ENCODE data around the gene AQP1. TPM values are rescaled to one million over a fixed set of nuclear protein-coding genes. Genes with fewer than 3 reads are reported as not detected.

The AQP1 gene
- polyA plus RNA-seq, 2 donors, result 28.9 to 49.8 TPM

DNA sequence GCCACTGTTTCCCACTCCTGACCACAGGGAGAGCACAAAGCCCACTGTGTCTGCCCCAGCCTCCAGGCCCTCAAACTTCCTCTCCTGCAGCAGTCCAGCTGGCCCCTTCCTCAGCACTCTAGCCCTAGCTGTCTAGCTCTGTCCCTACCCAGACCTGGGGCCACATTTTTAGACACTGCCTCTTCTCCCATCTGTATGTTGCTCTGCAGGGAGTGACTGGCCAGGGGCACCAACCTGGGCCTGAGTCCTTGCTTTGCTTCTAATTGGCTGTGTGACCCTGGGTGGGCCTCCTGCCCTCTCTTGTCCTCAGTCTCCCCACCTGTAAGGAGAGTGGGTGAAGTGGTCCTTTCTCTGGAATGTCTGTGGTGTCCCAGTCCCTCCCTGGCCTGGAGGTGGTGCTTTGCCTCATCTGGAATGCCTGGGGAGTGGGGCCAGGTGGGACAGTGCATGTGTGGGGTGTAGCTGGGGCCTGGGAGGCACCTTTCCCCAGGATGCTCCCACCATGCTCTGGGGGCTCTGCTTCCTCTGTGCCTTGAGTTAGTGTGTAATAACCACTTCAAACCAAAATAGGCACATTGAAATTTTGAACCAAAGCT is 25.1 kb downstream of the AQP1 start:
- H3K4me3 ChIP-seq (ENCODE audit: low read depth in 1 of 2, low read length in 2 of 2), result no peak overlapping the region
- no peak overlapping the region for H3K27ac ChIP-seq (ENCODE audit: low read depth in 2 of 2, low read length in 1 of 2)
- no peaks in the 10 kb centered on the region for H3K4me1 ChIP-seq (ENCODE audit: control insufficient read depth in 2 of 2, insufficient read depth in 2 of 2, low read length in 1 of 2)
- H3K27me3 ChIP-seq (ENCODE audit: control insufficient read depth in 1 of 2, insufficient read depth in 2 of 2, low read length in 2 of 2), result no peaks in the 10 kb centered on the region
- H3K9me3 ChIP-seq (ENCODE audit: control insufficient read depth in 2 of 2, insufficient read depth in 1 of 2, low read depth in 1 of 2, low read length in 1 of 2), result no peaks in the 10 kb centered on the region
- no peaks in the 10 kb centered on the region for H3K36me3 ChIP-seq (ENCODE audit: control insufficient read depth in 2 of 2, insufficient read depth in 2 of 2, low read length in 1 of 2)

DNA sequence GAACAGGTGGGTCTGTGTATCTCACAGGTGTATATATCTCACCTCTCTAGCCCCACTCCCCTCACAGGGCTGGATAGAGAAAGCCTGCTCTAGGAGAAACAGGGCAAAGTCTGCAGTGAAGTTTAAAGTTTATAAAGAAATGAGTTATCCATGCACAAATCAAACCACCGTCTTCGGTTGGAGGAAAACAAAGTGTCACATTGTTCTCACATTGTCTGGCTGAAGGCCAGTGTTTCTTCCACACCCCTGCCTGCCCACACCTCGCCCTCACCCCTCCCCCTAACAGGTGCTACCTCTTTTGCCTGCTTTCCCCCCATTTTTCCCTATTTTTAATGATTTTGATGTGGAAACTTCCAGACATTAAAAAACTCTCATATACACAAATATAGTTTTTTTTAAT is 25.8 kb downstream of the AQP1 start:
- no peaks in the 10 kb centered on the region for H3K4me1 ChIP-seq (ENCODE audit: control insufficient read depth in 2 of 2, insufficient read depth in 2 of 2, low read length in 1 of 2)
- H3K36me3 ChIP-seq (ENCODE audit: control insufficient read depth in 2 of 2, insufficient read depth in 2 of 2, low read length in 1 of 2), result no peaks in the 10 kb centered on the region
- no peaks in the 10 kb centered on the region for H3K9me3 ChIP-seq (ENCODE audit: control insufficient read depth in 2 of 2, insufficient read depth in 1 of 2, low read depth in 1 of 2, low read length in 1 of 2)
- H3K4me3 ChIP-seq (ENCODE audit: low read depth in 1 of 2, low read length in 2 of 2), result no peak overlapping the region
- H3K27ac ChIP-seq (ENCODE audit: low read depth in 2 of 2, low read length in 1 of 2), result no peak overlapping the region
- WGBS, 2 donors, result 36% methylated on average over 3 of the region's 3 CpGs
- no peaks in the 10 kb centered on the region for H3K27me3 ChIP-seq (ENCODE audit: control insufficient read depth in 1 of 2, insufficient read depth in 2 of 2, low read length in 2 of 2)

DNA sequence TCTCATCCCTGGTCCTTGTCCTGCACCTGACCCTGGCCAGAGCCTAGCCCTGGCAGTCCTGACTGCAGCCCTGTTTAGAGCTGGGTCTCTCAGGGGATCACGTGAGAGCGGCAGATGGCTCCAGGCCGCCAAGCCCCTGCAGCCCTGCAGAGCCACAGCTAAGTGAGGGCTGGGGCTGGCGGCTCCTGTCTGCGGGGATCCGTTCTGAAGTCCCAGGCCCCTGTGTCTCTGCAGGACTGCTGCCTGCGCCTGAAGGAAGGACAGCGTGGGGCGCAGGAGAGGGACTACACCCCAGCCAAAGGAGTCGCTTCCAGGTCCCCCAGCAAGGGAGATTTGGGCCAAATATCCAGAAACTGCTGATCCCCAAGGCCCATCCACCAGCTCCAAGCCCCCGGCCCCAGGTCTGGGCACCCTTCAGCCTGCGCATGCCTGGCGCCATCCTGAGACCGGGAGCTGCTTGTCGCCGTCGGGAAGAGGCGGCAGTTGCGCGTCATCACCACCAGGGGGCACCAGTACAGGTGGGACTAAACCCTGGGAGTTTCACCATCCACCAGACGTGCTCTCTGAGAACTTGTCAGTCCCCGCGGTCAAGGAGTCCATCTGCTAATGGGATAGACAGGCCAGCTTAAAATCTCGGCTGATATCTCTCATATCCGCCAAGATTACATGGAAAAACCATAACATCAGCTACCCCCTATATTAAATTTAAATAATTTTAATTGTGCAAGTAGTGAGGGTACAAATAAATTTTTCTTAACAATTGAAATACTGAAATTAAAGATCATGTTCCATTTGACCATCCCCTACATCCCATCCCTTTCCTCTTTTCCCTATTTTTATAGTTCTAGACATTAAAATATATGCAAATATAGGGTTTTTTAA is 27.0 kb downstream of the AQP1 start:
- 19 to 23% methylated on average over 24 to 25 of the region's 25 CpGs for WGBS, 2 donors
- H3K9me3 ChIP-seq (ENCODE audit: control insufficient read depth in 2 of 2, insufficient read depth in 1 of 2, low read depth in 1 of 2, low read length in 1 of 2), result no peaks in the 10 kb centered on the region
- H3K36me3 ChIP-seq (ENCODE audit: control insufficient read depth in 2 of 2, insufficient read depth in 2 of 2, low read length in 1 of 2), result no peaks in the 10 kb centered on the region
- H3K4me1 ChIP-seq (ENCODE audit: control insufficient read depth in 2 of 2, insufficient read depth in 2 of 2, low read length in 1 of 2), result no peaks in the 10 kb centered on the region
- H3K27me3 ChIP-seq (ENCODE audit: control insufficient read depth in 1 of 2, insufficient read depth in 2 of 2, low read length in 2 of 2), result no peaks in the 10 kb centered on the region
- no peak overlapping the region for H3K4me3 ChIP-seq (ENCODE audit: low read depth in 1 of 2, low read length in 2 of 2)
- no peak overlapping the region for H3K27ac ChIP-seq (ENCODE audit: low read depth in 2 of 2, low read length in 1 of 2)

DNA sequence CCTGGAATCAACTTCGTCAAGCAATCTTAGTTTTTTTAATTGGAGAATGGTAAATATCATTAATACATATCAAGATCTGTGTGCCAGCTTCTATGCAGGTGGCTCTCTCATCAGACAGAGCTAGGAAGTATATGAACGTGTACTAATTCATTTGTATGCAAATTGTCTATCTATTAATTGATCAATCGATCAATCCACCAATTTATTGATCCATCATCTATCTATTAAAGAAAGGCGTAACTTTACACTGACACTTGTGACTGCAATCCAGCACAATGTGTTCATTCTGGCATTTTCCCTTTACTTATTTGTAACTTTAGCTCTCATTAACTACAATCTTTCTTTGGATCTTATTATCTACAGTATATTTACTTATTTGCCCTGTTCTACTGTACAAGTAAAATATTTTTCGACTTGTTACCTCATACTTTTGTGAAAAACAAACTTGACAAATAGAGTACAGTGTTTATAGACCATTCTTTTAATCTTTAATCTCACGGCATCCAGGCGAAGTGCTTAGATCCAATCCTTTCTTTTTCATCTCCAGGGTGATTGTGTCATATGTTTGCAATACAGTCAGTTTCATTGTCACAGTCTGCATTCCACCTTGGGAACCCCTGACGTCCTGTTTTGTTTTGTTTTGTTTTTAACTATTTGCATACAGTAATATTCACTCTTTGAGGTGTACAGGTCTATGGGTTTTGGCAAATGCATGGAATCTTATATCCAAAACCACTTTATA is 30.1 kb downstream of the AQP1 start:
- WGBS, 2 donors, result 45 to 46% methylated on average over 8 of the region's 8 CpGs
- H3K27me3 ChIP-seq (ENCODE audit: control insufficient read depth in 1 of 2, insufficient read depth in 2 of 2, low read length in 2 of 2), result no peaks in the 10 kb centered on the region
- no peaks in the 10 kb centered on the region for H3K4me1 ChIP-seq (ENCODE audit: control insufficient read depth in 2 of 2, insufficient read depth in 2 of 2, low read length in 1 of 2)
- no peaks in the 10 kb centered on the region for H3K9me3 ChIP-seq (ENCODE audit: control insufficient read depth in 2 of 2, insufficient read depth in 1 of 2, low read depth in 1 of 2, low read length in 1 of 2)
- H3K36me3 ChIP-seq (ENCODE audit: control insufficient read depth in 2 of 2, insufficient read depth in 2 of 2, low read length in 1 of 2), result no peaks in the 10 kb centered on the region
- H3K4me3 ChIP-seq (ENCODE audit: low read depth in 1 of 2, low read length in 2 of 2), result no peak overlapping the region
- H3K27ac ChIP-seq (ENCODE audit: low read depth in 2 of 2, low read length in 1 of 2), result no peak overlapping the region

DNA sequence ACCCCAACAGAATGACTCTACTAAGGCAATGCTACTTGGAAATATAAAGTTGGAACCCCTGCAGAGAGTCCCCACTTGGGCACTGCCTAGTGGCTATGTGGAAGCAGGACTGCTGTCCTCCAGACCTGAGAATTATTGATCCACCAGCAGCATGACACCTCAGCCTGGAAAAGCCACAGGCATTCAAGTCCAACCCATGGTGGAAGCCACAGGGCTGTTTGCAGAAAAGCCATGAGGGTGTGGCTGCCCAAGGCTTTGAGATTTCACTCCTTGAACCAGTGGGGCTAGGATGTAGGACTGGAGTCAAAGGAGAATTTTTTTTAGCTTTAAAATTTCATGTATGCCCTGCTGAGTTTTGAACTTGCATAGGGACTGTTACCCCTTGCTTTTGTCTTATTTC is 38.5 kb downstream of the AQP1 start:
- Histone ChIP-seq H3K4me1 (ENCODE audit: control insufficient read depth in 2 of 2, insufficient read depth in 2 of 2, low read length in 1 of 2) (no peaks in the 10 kb centered on the region), H3K27ac (ENCODE audit: low read depth in 2 of 2, low read length in 1 of 2) (no peak overlapping the region), H3K36me3 (ENCODE audit: control insufficient read depth in 2 of 2, insufficient read depth in 2 of 2, low read length in 1 of 2) (no peaks in the 10 kb centered on the region), H3K4me3 (ENCODE audit: low read depth in 1 of 2, low read length in 2 of 2) (no peak overlapping the region), H3K27me3 (ENCODE audit: control insufficient read depth in 1 of 2, insufficient read depth in 2 of 2, low read length in 2 of 2) (peaks cover 0 to 6% of the 10 kb centered on the region in 2 donors), H3K9me3 (ENCODE audit: control insufficient read depth in 2 of 2, insufficient read depth in 1 of 2, low read depth in 1 of 2, low read length in 1 of 2) (no peaks in the 10 kb centered on the region)

DNA sequence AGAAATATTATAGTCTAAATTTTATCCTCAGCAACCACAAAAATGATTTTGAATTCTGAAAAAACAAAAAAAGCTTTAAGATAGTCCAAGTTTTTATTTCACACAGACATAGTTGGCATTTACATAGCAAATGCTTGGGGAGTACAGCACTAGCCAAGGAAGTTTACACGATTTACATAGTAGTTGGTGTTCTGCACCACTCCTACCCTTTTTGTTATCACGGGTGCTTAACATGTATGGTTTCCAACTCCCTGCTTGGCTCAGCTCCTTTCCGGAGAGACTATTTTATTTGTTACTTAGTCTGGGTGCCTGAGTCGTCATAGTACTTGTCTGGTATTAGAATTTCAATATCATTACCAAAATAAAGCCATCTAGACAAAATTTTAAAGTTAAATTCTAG is 43.3 kb downstream of the AQP1 start:
- Histone ChIP-seq H3K4me1 (ENCODE audit: control insufficient read depth in 2 of 2, insufficient read depth in 2 of 2, low read length in 1 of 2) (no peaks in the 10 kb centered on the region), H3K27ac (ENCODE audit: low read depth in 2 of 2, low read length in 1 of 2) (no peak overlapping the region), H3K27me3 (ENCODE audit: control insufficient read depth in 1 of 2, insufficient read depth in 2 of 2, low read length in 2 of 2) (peaks cover 0 to 6% of the 10 kb centered on the region in 2 donors), H3K9me3 (ENCODE audit: control insufficient read depth in 2 of 2, insufficient read depth in 1 of 2, low read depth in 1 of 2, low read length in 1 of 2) (no peaks in the 10 kb centered on the region), H3K36me3 (ENCODE audit: control insufficient read depth in 2 of 2, insufficient read depth in 2 of 2, low read length in 1 of 2) (no peaks in the 10 kb centered on the region), H3K4me3 (ENCODE audit: low read depth in 1 of 2, low read length in 2 of 2) (no peak overlapping the region)
- WGBS, 2 donors, result 67 to 68% methylated on average over 4 of the region's 4 CpGs

DNA sequence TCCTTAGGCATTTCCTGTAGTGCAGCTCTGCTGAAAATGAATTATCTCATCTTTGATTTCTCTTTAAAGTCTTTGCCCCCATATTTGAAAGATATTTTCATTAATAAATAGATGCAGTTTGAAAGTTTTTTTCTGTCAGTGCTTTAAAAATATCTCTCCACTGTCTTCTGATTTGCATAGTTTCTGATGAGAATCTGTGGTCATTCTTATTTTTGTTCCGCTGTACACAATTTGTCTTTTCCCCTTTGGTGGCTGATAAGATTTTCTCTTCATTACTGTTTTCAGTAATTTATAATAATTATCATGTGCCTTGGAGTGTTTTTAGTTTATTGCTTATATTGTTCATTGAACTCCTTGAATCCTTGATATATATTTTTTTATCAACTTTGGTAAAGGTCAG is 45.1 kb downstream of the AQP1 start:
- Histone ChIP-seq H3K4me3 (ENCODE audit: low read depth in 1 of 2, low read length in 2 of 2) (no peak overlapping the region), H3K36me3 (ENCODE audit: control insufficient read depth in 2 of 2, insufficient read depth in 2 of 2, low read length in 1 of 2) (no peaks in the 10 kb centered on the region), H3K4me1 (ENCODE audit: control insufficient read depth in 2 of 2, insufficient read depth in 2 of 2, low read length in 1 of 2) (no peaks in the 10 kb centered on the region), H3K27ac (ENCODE audit: low read depth in 2 of 2, low read length in 1 of 2) (no peak overlapping the region), H3K27me3 (ENCODE audit: control insufficient read depth in 1 of 2, insufficient read depth in 2 of 2, low read length in 2 of 2) (no peaks in the 10 kb centered on the region), H3K9me3 (ENCODE audit: control insufficient read depth in 2 of 2, insufficient read depth in 1 of 2, low read depth in 1 of 2, low read length in 1 of 2) (no peaks in the 10 kb centered on the region)
- WGBS, 2 donors, result 94 to 98% methylated on average over 1 of the region's 1 CpG

DNA sequence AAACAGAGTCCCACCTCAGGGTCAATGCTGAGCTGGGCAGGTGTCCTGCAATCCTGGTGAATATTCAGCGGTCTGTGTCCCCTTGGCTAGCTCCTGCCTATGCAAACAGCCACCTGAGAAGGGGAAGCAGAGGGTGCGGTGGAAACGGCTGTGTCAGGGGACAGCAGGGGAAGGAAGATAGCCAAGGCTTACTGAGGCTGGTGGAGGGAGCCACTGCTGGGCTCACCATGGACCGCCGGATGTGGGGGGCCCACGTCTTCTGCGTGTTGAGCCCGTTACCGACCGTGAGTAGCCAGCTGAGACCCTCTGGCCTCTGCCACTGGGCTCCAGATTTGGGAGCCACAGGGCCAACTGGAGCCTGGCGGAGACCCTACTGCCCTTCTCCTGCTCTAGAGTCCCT is 52.2 kb downstream of the AQP1 start, which contains the start of gene GHRHR:
Gene GHRHR, plus strand, starts transcription at position 112 of the 400 bp plus-strand sequence. Its CDS starts 116 bp downstream, at position 228.
- Histone ChIP-seq H3K4me1 (ENCODE audit: control insufficient read depth in 2 of 2, insufficient read depth in 2 of 2, low read length in 1 of 2) (no peaks in the 10 kb centered on the region), H3K36me3 (ENCODE audit: control insufficient read depth in 2 of 2, insufficient read depth in 2 of 2, low read length in 1 of 2) (no peaks in the 10 kb centered on the region), H3K27ac (ENCODE audit: low read depth in 2 of 2, low read length in 1 of 2) (no peak within 1 kb of the TSS), H3K4me3 (ENCODE audit: low read depth in 1 of 2, low read length in 2 of 2) (no peak within 1 kb of the TSS), H3K9me3 (ENCODE audit: control insufficient read depth in 2 of 2, insufficient read depth in 1 of 2, low read depth in 1 of 2, low read length in 1 of 2) (no peaks in the 10 kb centered on the region), H3K27me3 (ENCODE audit: control insufficient read depth in 1 of 2, insufficient read depth in 2 of 2, low read length in 2 of 2) (no peaks in the 10 kb centered on the region)
- WGBS, 2 donors, result 87% methylated on average over 11 of the region's 11 CpGs

DNA sequence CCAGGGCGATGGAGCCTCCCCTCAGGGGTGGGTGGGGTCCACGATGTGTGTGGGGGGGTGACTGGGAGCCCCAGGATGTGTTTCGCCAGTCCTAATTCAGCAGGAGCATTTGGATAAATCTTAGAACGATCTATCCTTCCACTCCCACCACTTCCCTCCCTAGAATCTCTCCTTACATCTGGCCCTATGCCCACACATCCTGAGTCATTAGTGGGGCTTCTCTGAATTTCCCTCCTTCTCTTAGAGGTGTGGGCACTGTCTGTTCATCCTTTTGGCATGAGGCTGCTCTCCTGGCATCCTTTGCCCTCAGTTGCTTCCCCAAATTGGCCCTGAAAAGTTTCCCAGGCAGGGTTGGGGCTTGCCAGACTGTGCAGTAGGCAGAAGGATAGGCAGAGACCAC is 53.7 kb downstream of the AQP1 start:
- no peak overlapping the region for H3K27ac ChIP-seq (ENCODE audit: low read depth in 2 of 2, low read length in 1 of 2)
- no peaks in the 10 kb centered on the region for H3K36me3 ChIP-seq (ENCODE audit: control insufficient read depth in 2 of 2, insufficient read depth in 2 of 2, low read length in 1 of 2)
- no peaks in the 10 kb centered on the region for H3K4me1 ChIP-seq (ENCODE audit: control insufficient read depth in 2 of 2, insufficient read depth in 2 of 2, low read length in 1 of 2)
- no peaks in the 10 kb centered on the region for H3K27me3 ChIP-seq (ENCODE audit: control insufficient read depth in 1 of 2, insufficient read depth in 2 of 2, low read length in 2 of 2)
- H3K4me3 ChIP-seq (ENCODE audit: low read depth in 1 of 2, low read length in 2 of 2), result no peak overlapping the region
- whole genome bisulfite sequencing, 2 donors, result 52 to 58% methylated on average over 4 of the region's 4 CpGs
- H3K9me3 ChIP-seq (ENCODE audit: control insufficient read depth in 2 of 2, insufficient read depth in 1 of 2, low read depth in 1 of 2, low read length in 1 of 2), result no peaks in the 10 kb centered on the region

Data from esophagus (tissue), 2 donors.